CD4-positive, alpha-beta T cell treated with Interleukin-17A for 1 hour (primary cell): ENCODE data around the gene ZDHHC22.

Experiments
- DNase-seq: peaks from one replicate; pipeline ENCODE4 v3.0.0-alpha.2; 2020

ZDHHC22 gene

GRCh38 chr14:77125823-77126325 lies 15.7 kb downstream of the ZDHHC22 start:
- DNase-seq, result no peak

GRCh38 chr14:77125281-77125801 lies 16.2 kb downstream of the ZDHHC22 start:
- no peak for DNase-seq

- DNase-seq, result peak; percentile 58
Observed at GRCh38 chr14:77124345-77125280, 17.0 kb downstream of the ZDHHC22 start.

- no peak for DNase-seq
Observed at GRCh38 chr14:77123381-77124325, 17.9 kb downstream of the ZDHHC22 start.

- no peak for DNase-seq
Observed at GRCh38 chr14:77122526-77123125, 19.0 kb downstream of the ZDHHC22 start.

- peak; percentile 53 for DNase-seq
Observed at GRCh38 chr14:77120771-77121743, 20.5 kb downstream of the ZDHHC22 start.

- peak; percentile 44 for DNase-seq
Observed at GRCh38 chr14:77119851-77120250, 21.7 kb downstream of the ZDHHC22 start.

GRCh38 chr14:77116172-77116817 lies 25.3 kb downstream of the ZDHHC22 start:
- no peak for DNase-seq

GRCh38 chr14:77114609-77115008 lies 27.0 kb downstream of the ZDHHC22 start:
- no peak for DNase-seq

GRCh38 chr14:77113644-77114043 lies 27.9 kb downstream of the ZDHHC22 start:
- no peak for DNase-seq

- DNase-seq, result no peak
Observed at GRCh38 chr14:77111021-77111420, 30.6 kb downstream of the ZDHHC22 start.

GRCh38 chr14:77110286-77110685 lies 31.3 kb downstream of the ZDHHC22 start:
- no peak for DNase-seq

- DNase-seq, result no peak
Observed at GRCh38 chr14:77109656-77110055, 31.9 kb downstream of the ZDHHC22 start.

- no peak for DNase-seq
Observed at GRCh38 chr14:77108753-77109152, 32.8 kb downstream of the ZDHHC22 start.

- DNase-seq, result no peak
Observed at GRCh38 chr14:77107228-77107627, 34.4 kb downstream of the ZDHHC22 start.

GRCh38 chr14:77106666-77107065 lies 34.9 kb downstream of the ZDHHC22 start:
- DNase-seq, result no peak

- DNase-seq, result no peak
Observed at GRCh38 chr14:77105145-77105939, 36.2 kb downstream of the ZDHHC22 start.

- no peak for DNase-seq
Observed at GRCh38 chr14:77104393-77104792, 37.2 kb downstream of the ZDHHC22 start.

- DNase-seq, result no peak
Observed at GRCh38 chr14:77103951-77104350, 37.6 kb downstream of the ZDHHC22 start.

- DNase-seq, result no peak
Observed at GRCh38 chr14:77103475-77103874, 38.1 kb downstream of the ZDHHC22 start.
